IMR-90 (cell line): ENCODE results near the gene SLC27A1. TPM values are rescaled to one million over a fixed set of nuclear protein-coding genes. Genes with fewer than 3 reads are reported as not detected.
A peak's percentile ranks its signal among the peaks of the same experiment; 100 is the strongest.

Experiments
- ATAC-seq: fragments of 200-7000 bp; cut with Tn5 transposase; 2 replicates; pipeline ENCODE4 v1.9.1; 2020; ENCODE audit warnings: low read depth, mild to moderate bottlenecking, moderate library complexity
- BruUV-seq: library from RNA; stranded (reverse); fragments of 400-500 nt; replicated peaks from 2 replicates; lab custom pipeline; 2021; lab: Mats Ljungman, UMichigan
- CTCF ChIA-PET: fragments of 300-600 bp; formaldehyde crosslinking; extraction: SDS; loops from one replicate; lab custom pipeline; 2021; ENCODE audit warnings: antibody characterized with exemption; lab: Yijun Ruan, JAX
- POLR2A ChIA-PET: fragments of 300-600 bp; sonication (Branson Sonifier 250); formaldehyde crosslinking; loops from one replicate; lab custom pipeline; 2022; ENCODE audit warnings: antibody characterized with exemption; ENCODE audit not compliant: unreplicated experiment; lab: Charles Lee
- DNase-seq: peaks from one replicate; pipeline ENCODE4 v3.0.0; 2013
- H2AFZ ChIP-seq: replicated peaks from 2 replicates; pipeline ENCODE3; 2013; ENCODE audit warnings: low read length, mild to moderate bottlenecking; ENCODE audit not compliant: poor library complexity
- H2AK5ac ChIP-seq: 2 replicates; pipeline ENCODE4 v1.6.1; 2013; ENCODE audit warnings: low read depth, low read length, inconsistent platforms
- H2AK9ac ChIP-seq: replicated peaks from 2 replicates; pipeline ENCODE3; 2013; ENCODE audit warnings: mild to moderate bottlenecking, low read depth, low read length, moderate library complexity; ENCODE audit not compliant: poor library complexity
- H2BK120ac ChIP-seq: 2 replicates; pipeline ENCODE4 v1.6.1; 2013; ENCODE audit warnings: low read depth, low read length, inconsistent platforms
- H2BK15ac ChIP-seq: 3 replicates; pipeline ENCODE4 v1.6.1; 2013; ENCODE audit warnings: low read depth, low read length, inconsistent platforms
- H2BK20ac ChIP-seq: 2 replicates; pipeline ENCODE4 v1.6.1; 2013; ENCODE audit warnings: low read depth, mild to moderate bottlenecking, inconsistent platforms, low read length, moderate library complexity
- H2BK5ac ChIP-seq: 2 replicates; pipeline ENCODE4 v1.6.1; 2013; ENCODE audit warnings: mild to moderate bottlenecking, low read depth, low read length, inconsistent platforms; ENCODE audit not compliant: poor library complexity, severe bottlenecking
- H3K14ac ChIP-seq: replicated peaks from 2 replicates; pipeline ENCODE4 v1.6.1; 2013; ENCODE audit warnings: low read depth, low read length, inconsistent platforms
- H3K18ac ChIP-seq: 2 replicates; pipeline ENCODE4 v1.6.1; 2013; ENCODE audit warnings: low read depth, low read length, control low read depth
- H3K23ac ChIP-seq: 2 replicates; pipeline ENCODE4 v1.6.1; 2013; ENCODE audit warnings: low read depth, low read length, inconsistent platforms
- H3K27ac ChIP-seq: 2 replicates; pipeline ENCODE4 v1.5.1; 2013; ENCODE audit warnings: mild to moderate bottlenecking, control low read depth, low read length; ENCODE audit not compliant: insufficient read depth
- H3K27me3 ChIP-seq: 2 replicates; pipeline ENCODE4 v1.6.1; 2013; ENCODE audit warnings: low read length; ENCODE audit not compliant: control insufficient read depth, insufficient read depth
- H3K36me3 ChIP-seq: 2 replicates; pipeline ENCODE4 v1.6.1; 2013; ENCODE audit warnings: low read length, mixed read lengths; ENCODE audit not compliant: control insufficient read depth, insufficient read depth
- H3K4ac ChIP-seq: 2 replicates; pipeline ENCODE4 v1.6.1; 2013; ENCODE audit warnings: low read depth, low read length, inconsistent platforms
- H3K4me1 ChIP-seq: 2 replicates; pipeline ENCODE4 v1.6.1; 2013; ENCODE audit warnings: low read length, mixed read lengths; ENCODE audit not compliant: control insufficient read depth, insufficient read depth
- H3K4me2 ChIP-seq: 2 replicates; pipeline ENCODE4 v1.6.1; 2013; ENCODE audit warnings: low read depth, mild to moderate bottlenecking, control low read depth, low read length, moderate library complexity
- H3K4me3 ChIP-seq: 2 replicates; pipeline ENCODE4 v1.5.1; 2013; ENCODE audit warnings: low read depth, mild to moderate bottlenecking, control low read depth, low read length, moderate library complexity; ENCODE audit not compliant: insufficient read depth
- H3K56ac ChIP-seq: 2 replicates; pipeline ENCODE4 v1.6.1; 2013; ENCODE audit warnings: low read length, inconsistent platforms; ENCODE audit not compliant: insufficient read depth; ENCODE audit errors: extremely low read depth
- H3K79me1 ChIP-seq, 2 experiments: 2 replicates each; pipeline ENCODE4 v1.6.1; 2013; ENCODE audit warnings: low read length in 2 of 2, inconsistent platforms in 1 of 2, low read depth in 1 of 2
- H3K9ac ChIP-seq: 2 replicates; pipeline ENCODE4 v1.6.1; 2013; ENCODE audit warnings: low read depth, low read length, control low read depth
- H3K9me1 ChIP-seq: 2 replicates; pipeline ENCODE4 v1.6.1; 2013; ENCODE audit warnings: low read length, inconsistent platforms; ENCODE audit not compliant: insufficient read depth
- H3K9me3 ChIP-seq: 2 replicates; pipeline ENCODE4 v1.6.1; 2013; ENCODE audit warnings: low read length; ENCODE audit not compliant: control insufficient read depth, insufficient read depth
- H4K20me1 ChIP-seq: 2 replicates; pipeline ENCODE4 v1.6.1; 2013; ENCODE audit warnings: low read length, inconsistent platforms; ENCODE audit not compliant: insufficient read depth
- H4K5ac ChIP-seq: 2 replicates; pipeline ENCODE4 v1.6.1; 2013; ENCODE audit warnings: mild to moderate bottlenecking, low read depth, low read length, control low read depth
- H4K8ac ChIP-seq, 2 experiments: 2 replicates each; pipeline ENCODE4 v1.6.1; 2013; ENCODE audit warnings: low read depth in 2 of 2, low read length in 2 of 2, control low read depth in 1 of 2, inconsistent platforms in 1 of 2
- H4K91ac ChIP-seq: 2 replicates; pipeline ENCODE4 v1.6.1; 2013; ENCODE audit warnings: low read depth, low read length, inconsistent platforms; ENCODE audit not compliant: insufficient read depth
- BHLHE40 ChIP-seq: fragments of 150-350 bp; IDR thresholded peaks from 2 replicates; pipeline ENCODE4 v1.6.1; 2016; ENCODE audit warnings: mild to moderate bottlenecking, low read depth, low read length
- CEBPB ChIP-seq: IDR thresholded peaks from 2 replicates; pipeline ENCODE4 v1.6.1; 2012; ENCODE audit warnings: low read depth, low read length, improper control_type of control experiment
- CHD1 ChIP-seq: IDR thresholded peaks from 2 replicates; pipeline ENCODE4 v1.6.1; 2012; ENCODE audit warnings: low read depth, low read length, improper control_type of control experiment
- FOS ChIP-seq: fragments of 150-350 bp; IDR thresholded peaks from 2 replicates; pipeline ENCODE4 v1.6.1; 2016; ENCODE audit warnings: low read depth, low read length
- MAFK ChIP-seq: IDR thresholded peaks from 2 replicates; pipeline ENCODE4 v1.6.1; 2012; ENCODE audit warnings: low read depth, low read length, improper control_type of control experiment
- MAZ ChIP-seq: IDR thresholded peaks from 2 replicates; pipeline ENCODE4 v1.6.1; 2012; ENCODE audit warnings: low read depth, mild to moderate bottlenecking, low read length, improper control_type of control experiment, moderate library complexity, borderline replicate concordance
- MXI1 ChIP-seq: IDR thresholded peaks from 2 replicates; pipeline ENCODE4 v1.6.1; 2012; ENCODE audit warnings: low read depth, mild to moderate bottlenecking, low read length, moderate library complexity, borderline replicate concordance
- NFE2L2 ChIP-seq: fragments of 150-350 bp; IDR thresholded peaks from 2 replicates; pipeline ENCODE4 v1.6.1; 2016; ENCODE audit warnings: low read depth, mild to moderate bottlenecking, low read length
- POLR2A ChIP-seq: IDR thresholded peaks from 2 replicates; pipeline ENCODE4 v1.6.1; 2012; ENCODE audit warnings: mild to moderate bottlenecking, low read depth, low read length
- RAD21 ChIP-seq: IDR thresholded peaks from 2 replicates; pipeline ENCODE4 v1.6.1; 2012; ENCODE audit warnings: low read length, improper control_type of control experiment
- RCOR1 ChIP-seq: IDR thresholded peaks from 2 replicates; pipeline ENCODE4 v1.6.1; 2012; ENCODE audit warnings: mild to moderate bottlenecking, low read length, improper control_type of control experiment; ENCODE audit not compliant: insufficient replicate concordance
- RFX5 ChIP-seq: IDR thresholded peaks from 2 replicates; pipeline ENCODE4 v1.8.0; 2012; ENCODE audit warnings: low read depth, mild to moderate bottlenecking, low read length, moderate library complexity
- SMC3 ChIP-seq: fragments of 150-350 bp; IDR thresholded peaks from 2 replicates; pipeline ENCODE4 v1.6.1; 2016; ENCODE audit warnings: low read depth, mild to moderate bottlenecking, antibody characterized with exemption, low read length, moderate library complexity
- USF2 ChIP-seq: fragments of 150-350 bp; IDR thresholded peaks from 2 replicates; pipeline ENCODE4 v1.6.1; 2017; ENCODE audit warnings: mild to moderate bottlenecking, antibody characterized with exemption, low read length, low read depth
- WGBS, 2 experiments: methylation state at CpG; one replicate each; pipeline versions ENCODE4 v1.1.5 to v1.1.7; 2013; ENCODE audit warnings: missing lambda C conversion rate in 2 of 2; ENCODE audit not compliant: insufficient read length in 1 of 2; ENCODE audit errors: extremely low coverage in 2 of 2; 5-methylcytosine and 5-hydroxymethylcytosine counted together
- dilution Hi-C: fragments of 300-500 bp; cut with HindIII; formaldehyde crosslinking; loops from one replicate; pipeline ENCODE4 v1.14.3; 2018; ENCODE audit warnings: low sequenced_read_pairs; ENCODE audit not compliant: unreplicated experiment
- in situ Hi-C: fragments of 300-500 bp; cut with MboI; formaldehyde crosslinking; loops from 3 replicates; pipeline ENCODE4 v1.14.3; 2019; ENCODE audit warnings: low sequenced_read_pairs, inconsistent platforms, mixed read lengths
- intact Hi-C: fragments of 100-400 bp; cut with micrococcal nuclease; formaldehyde crosslinking; loops from 2 replicates; pipeline ENCODE4 v1.10.0; 2022
- polyA plus RNA-seq, 3 experiments: library from polyadenylated mRNA; depleted of rRNA; stranded (reverse); fragments of >200 nt; gene quantifications; 2 replicates each; pipeline ENCODE4 v1.2.3, GENCODE V29; 2012; ENCODE audit warnings: low replicate concordance in 1 of 3
- total RNA-seq: library from RNA; depleted of rRNA; stranded (reverse); fragments of >200 nt; gene quantifications from 2 replicates; pipeline ENCODE4 v1.2.3, GENCODE V29; 2012
- TF ChIP-seq, protein P1 (sequence below): conservative IDR thresholded peaks from 2 replicates; pipeline ENCODE4 v1.5.1; 2012; ENCODE audit warnings: mild to moderate bottlenecking, low read depth, low read length, improper control_type of control experiment
- TF ChIP-seq, protein P2 (sequence below): fragments of 150-350 bp; IDR thresholded peaks from 2 replicates; pipeline ENCODE4 v1.6.1; 2016; ENCODE audit warnings: low read depth, mild to moderate bottlenecking, low read length, moderate library complexity, borderline replicate concordance

SLC27A1 gene
- total and polyA plus RNA-seq, 2 of the 4 experiments (the other 2 are of a cell fraction), result 4.8 to 12.9 TPM

DNA sequence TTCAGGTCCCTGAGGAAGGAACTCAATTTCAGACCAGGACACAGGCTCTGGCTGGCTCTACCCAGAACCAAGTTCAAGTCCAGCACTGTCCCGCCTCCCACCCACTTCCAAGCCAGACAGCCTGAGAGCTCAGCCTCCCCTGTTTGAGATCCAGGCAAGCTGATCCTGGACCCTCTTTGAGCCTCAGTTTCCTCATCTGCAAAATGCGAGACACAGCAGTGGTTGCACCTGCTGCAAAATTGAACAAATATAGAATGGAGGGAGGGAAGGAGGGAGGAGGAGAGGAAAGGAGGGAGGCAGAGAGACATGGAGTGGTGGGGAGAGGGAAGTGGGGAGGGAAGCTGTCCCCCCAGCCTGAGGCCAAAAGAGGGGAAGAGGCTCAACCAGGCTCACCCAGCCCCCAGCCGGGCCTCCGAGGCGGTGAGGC lies 22.6 kb upstream of the SLC27A1 start:
- intact Hi-C loops, result no loop called here
- Histone ChIP-seq H4K8ac (no peak overlapping the region), H3K79me1 (no peaks in the 10 kb centered on the region), H3K4me2 (peak overlapping the region; percentile 17; the same call in 1 of the 2 replicates), H2BK120ac (no peak overlapping the region), H3K27ac (no peak overlapping the region), H3K4me1 (no peaks in the 10 kb centered on the region), H3K56ac (no peak overlapping the region), H3K4me3 (peak overlapping the region; percentile 30; the same call in 1 of the 2 replicates), H3K23ac (no peak overlapping the region), H3K36me3 (no peaks in the 10 kb centered on the region), H2AFZ (peak overlapping the region; percentile 80), H2AK9ac (peak overlapping the region; percentile 55), H4K20me1 (no peaks in the 10 kb centered on the region; the same call in 1 of the 2 replicates), H3K9me3 (no peaks in the 10 kb centered on the region), H3K9me1 (no peaks in the 10 kb centered on the region), H2BK5ac (no peak overlapping the region), H3K27me3 (peaks cover 12% of the 10 kb centered on the region), H4K91ac (no peak overlapping the region), H3K14ac (no peak overlapping the region), H3K4ac (no peak overlapping the region), H2AK5ac (no peak overlapping the region), H3K18ac (no peak overlapping the region), H4K5ac (no peak overlapping the region), H2BK20ac (no peak overlapping the region), H2BK15ac (no peak overlapping the region), H3K9ac (no peak overlapping the region)
- in situ Hi-C loops, result no loop called here
- WGBS, 2 experiments, result 90% methylated on average over 1 of the region's 5 CpGs; no CpG with 5 or more reads in 1 of the 2 experiments
- dilution Hi-C loops, result no loop called here
- no TSS peak for BruUV-seq
- DNase-seq (no peak), ATAC-seq (no peak)
- TF ChIP-seq RCOR1 (no peak), RFX5 (no peak), SMC3 (no peak), POLR2A (no peak), BHLHE40 (no peak), MXI1 (no peak), NFE2L2 (no peak), CEBPB (no peak), CHD1 (no peak), USF2 (no peak), FOS (no peak), MAFK (no peak), MAZ (no peak), RAD21 (no peak)
- TF ChIP-seq, protein P1, sequence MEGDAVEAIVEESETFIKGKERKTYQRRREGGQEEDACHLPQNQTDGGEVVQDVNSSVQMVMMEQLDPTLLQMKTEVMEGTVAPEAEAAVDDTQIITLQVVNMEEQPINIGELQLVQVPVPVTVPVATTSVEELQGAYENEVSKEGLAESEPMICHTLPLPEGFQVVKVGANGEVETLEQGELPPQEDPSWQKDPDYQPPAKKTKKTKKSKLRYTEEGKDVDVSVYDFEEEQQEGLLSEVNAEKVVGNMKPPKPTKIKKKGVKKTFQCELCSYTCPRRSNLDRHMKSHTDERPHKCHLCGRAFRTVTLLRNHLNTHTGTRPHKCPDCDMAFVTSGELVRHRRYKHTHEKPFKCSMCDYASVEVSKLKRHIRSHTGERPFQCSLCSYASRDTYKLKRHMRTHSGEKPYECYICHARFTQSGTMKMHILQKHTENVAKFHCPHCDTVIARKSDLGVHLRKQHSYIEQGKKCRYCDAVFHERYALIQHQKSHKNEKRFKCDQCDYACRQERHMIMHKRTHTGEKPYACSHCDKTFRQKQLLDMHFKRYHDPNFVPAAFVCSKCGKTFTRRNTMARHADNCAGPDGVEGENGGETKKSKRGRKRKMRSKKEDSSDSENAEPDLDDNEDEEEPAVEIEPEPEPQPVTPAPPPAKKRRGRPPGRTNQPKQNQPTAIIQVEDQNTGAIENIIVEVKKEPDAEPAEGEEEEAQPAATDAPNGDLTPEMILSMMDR, result no peak
- TF ChIP-seq, protein P2, sequence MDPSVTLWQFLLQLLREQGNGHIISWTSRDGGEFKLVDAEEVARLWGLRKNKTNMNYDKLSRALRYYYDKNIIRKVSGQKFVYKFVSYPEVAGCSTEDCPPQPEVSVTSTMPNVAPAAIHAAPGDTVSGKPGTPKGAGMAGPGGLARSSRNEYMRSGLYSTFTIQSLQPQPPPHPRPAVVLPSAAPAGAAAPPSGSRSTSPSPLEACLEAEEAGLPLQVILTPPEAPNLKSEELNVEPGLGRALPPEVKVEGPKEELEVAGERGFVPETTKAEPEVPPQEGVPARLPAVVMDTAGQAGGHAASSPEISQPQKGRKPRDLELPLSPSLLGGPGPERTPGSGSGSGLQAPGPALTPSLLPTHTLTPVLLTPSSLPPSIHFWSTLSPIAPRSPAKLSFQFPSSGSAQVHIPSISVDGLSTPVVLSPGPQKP, result no peak
- ChIA-PET POLR2A (no interaction called here), CTCF (interaction anchor here (0.7 kb wide), 1 partner anchor 19 kb away, joined by 3 read pairs; no protein-coding TSS in a partner anchor)
